Testis (tissue), 2 donors: ENCODE data around the gene ARMC2.

Experiments used
- CTCF ChIP-seq, 3 experiments: fragments of 450-650 bp in 2 of 3; fragments of 200-600 bp in 1 of 3; sonication (generic) in 1 of 3; IDR thresholded peaks; one replicate each; pipeline ENCODE4 v1.5.1; 2016 to 2019; ENCODE audit warnings: antibody characterized with exemption in 3 of 3, mild to moderate bottlenecking in 2 of 3, moderate library complexity in 1 of 3
- POLR2A ChIP-seq: fragments of 450-650 bp; IDR thresholded peaks from one replicate; pipeline ENCODE4 v1.6.1; 2017; ENCODE audit warnings: antibody characterized with exemption, mild to moderate bottlenecking, moderate library complexity

GRCh38 chr6:108839083-108839642 lies 9.1 kb upstream of the ARMC2 start:
- TF ChIP-seq POLR2A (no peak), CTCF (IDR thresholded peaks at IDR 0.05) (no peak)
